H1 (cell line): ENCODE measurements around the gene DBF4. TPM values are rescaled to one million over a fixed set of nuclear protein-coding genes. Genes with fewer than 3 reads are reported as not detected.

Experiments
- BACH1 ChIP-seq: IDR thresholded peaks from 2 replicates; pipeline ENCODE4 v1.6.1; 2012; ENCODE audit warnings: low read length, improper control_type of control experiment
- BCL11A ChIP-seq, 2 experiments: IDR thresholded peaks; one replicate each; pipeline ENCODE4 v1.6.1; 2011; ENCODE audit warnings: low read depth in 2 of 2, low read length in 2 of 2, mild to moderate bottlenecking in 2 of 2
- BRCA1 ChIP-seq: IDR thresholded peaks from 2 replicates; pipeline ENCODE4 v1.6.1; 2012; ENCODE audit warnings: low read depth, low read length, improper control_type of control experiment
- CEBPB ChIP-seq: IDR thresholded peaks from 2 replicates; pipeline ENCODE4 v1.6.1; 2012; ENCODE audit warnings: low read depth, low read length
- CTBP2 ChIP-seq: IDR thresholded peaks from 2 replicates; pipeline ENCODE4 v1.7.0; 2011; ENCODE audit warnings: borderline replicate concordance, mild to moderate bottlenecking, moderate library complexity, mixed read lengths, low read length; ENCODE audit not compliant: insufficient read depth, insufficient read length
- EGR1 ChIP-seq: IDR thresholded peaks from 2 replicates; pipeline ENCODE4 v1.6.1; 2011; ENCODE audit warnings: low read depth, low read length, borderline replicate concordance
- EP300 ChIP-seq, 2 experiments: IDR thresholded peaks; 1 replicate in 1 of 2; 2 replicates in 1 of 2; pipeline ENCODE4 v1.6.1; 2011 to 2012; ENCODE audit warnings: low read depth in 2 of 2, low read length in 2 of 2, mild to moderate bottlenecking in 2 of 2, borderline replicate concordance in 1 of 2, inconsistent platforms in 1 of 2, moderate library complexity in 1 of 2
- JUN ChIP-seq: IDR thresholded peaks from 2 replicates; pipeline ENCODE4 v1.6.1; 2011; ENCODE audit warnings: low read depth, mild to moderate bottlenecking, improper control_type of control experiment, low read length
- JUND ChIP-seq: IDR thresholded peaks from 2 replicates; pipeline ENCODE4 v1.6.1; 2011; ENCODE audit warnings: mild to moderate bottlenecking, improper control_type of control experiment, low read length
- MAX ChIP-seq: IDR thresholded peaks from 2 replicates; pipeline ENCODE4 v1.6.1; 2012; ENCODE audit warnings: inconsistent platforms
- NRF1 ChIP-seq: IDR thresholded peaks from 2 replicates; pipeline ENCODE4 v1.6.1; 2011; ENCODE audit warnings: mild to moderate bottlenecking, low read depth, low read length, improper control_type of control experiment
- PHF8 ChIP-seq: fragments of 200-600 bp; sonication (generic); conservative IDR thresholded peaks from 2 replicates; pipeline ENCODE4 v1.7.1; 2012; ENCODE audit warnings: low read depth, mild to moderate bottlenecking, inconsistent platforms, low read length, moderate library complexity
- RFX5 ChIP-seq: IDR thresholded peaks from 2 replicates; pipeline ENCODE4 v1.6.1; 2011; ENCODE audit warnings: low read depth, low read length, improper control_type of control experiment, borderline replicate concordance
- RXRA ChIP-seq: IDR thresholded peaks from 2 replicates; pipeline ENCODE4 v1.6.1; 2011; ENCODE audit warnings: low read depth, mild to moderate bottlenecking, low read length, moderate library complexity; ENCODE audit not compliant: insufficient read depth
- SIN3A ChIP-seq, 2 experiments: IDR thresholded peaks in 1 of 2; conservative IDR thresholded peaks in 1 of 2; 2 replicates each; pipeline ENCODE4 v1.6.1; 2011 to 2012; ENCODE audit warnings: low read length in 2 of 2, improper control_type of control experiment in 1 of 2, low read depth in 1 of 2, mild to moderate bottlenecking in 1 of 2
- SRF ChIP-seq: IDR thresholded peaks from 2 replicates; pipeline ENCODE4 v1.6.1; 2011; ENCODE audit warnings: mild to moderate bottlenecking, low read depth, low read length, moderate library complexity
- TBP ChIP-seq: IDR thresholded peaks from 2 replicates; pipeline ENCODE4 v1.6.1; 2011; ENCODE audit warnings: low read depth, low read length, improper control_type of control experiment
- ZNF274 ChIP-seq: IDR thresholded peaks from 2 replicates; pipeline ENCODE4 v1.7.0; 2012; ENCODE audit warnings: low read length, borderline replicate concordance; ENCODE audit errors: extremely low read depth
- polyA plus RNA-seq, 7 experiments: library from polyadenylated mRNA; depleted of rRNA in 3 of 7; stranded (reverse) in 5 of 7; unstranded in 2 of 7; fragments of >200 nt in 5 of 7; fragments of 200-250 nt in 2 of 7; gene quantifications; 1 replicate in 5 of 7; 2 replicates in 1 of 7; 4 replicates in 1 of 7; pipeline versions ENCODE4 v1.2.1 to v1.2.3, GENCODE V29; 2011 to 2013; ENCODE audit warnings: missing spikeins in 2 of 7, mixed read lengths in 2 of 7
- total RNA-seq: library from RNA; stranded (reverse); fragmentation: NEBNext Ultra II Directional; extraction: Animal tissue kit (Norgen Biotek cat#: 25700); gene quantifications from 2 replicates; pipeline ENCODE4 v1.2.1, GENCODE V29; 2021
- TF ChIP-seq, protein P1 (sequence below): IDR thresholded peaks from 2 replicates; pipeline ENCODE4 v1.6.1; 2011; ENCODE audit warnings: low read length, improper control_type of control experiment
- TF ChIP-seq, protein P2 (sequence below): IDR thresholded peaks from 2 replicates; pipeline ENCODE4 v1.6.1; 2012; ENCODE audit warnings: low read length, inconsistent platforms

Gene DBF4
- total and polyA plus RNA-seq, 2 of the 8 experiments (the other 6 are each of a cell fraction or from before 2014, with no cell fraction given), result 8.7 to 82.4 TPM

- TF ChIP-seq EP300 (IDR thresholded peaks at IDR 0.05; ENCODE audit: borderline replicate concordance in 1 of 2, low read depth in 2 of 2, low read length in 2 of 2) (no peak), RXRA (no peak), BACH1 (peak; percentile 90), SIN3A (conservative IDR thresholded peaks at IDR 0.05 in 1 of 2, IDR thresholded peaks at IDR 0.05 in 1 of 2; ENCODE audit: low read depth in 1 of 2, low read length in 2 of 2) (peak; percentile 75 to 93), RFX5 (no peak), TBP (peak; percentile 69), NRF1 (peak; percentile 16; the same call in 1 of the 2 replicates), MAX (peak; percentile 91), BCL11A (IDR thresholded peaks at IDR 0.05; ENCODE audit: low read depth in 2 of 2, low read length in 2 of 2) (no peak), PHF8 (peak; percentile 50), ZNF274 (no peak), CTBP2 (no peak), JUN (no peak), JUND (no peak), SRF (no peak), EGR1 (no peak), BRCA1 (no peak), CEBPB (no peak)
- TF ChIP-seq, protein P1, sequence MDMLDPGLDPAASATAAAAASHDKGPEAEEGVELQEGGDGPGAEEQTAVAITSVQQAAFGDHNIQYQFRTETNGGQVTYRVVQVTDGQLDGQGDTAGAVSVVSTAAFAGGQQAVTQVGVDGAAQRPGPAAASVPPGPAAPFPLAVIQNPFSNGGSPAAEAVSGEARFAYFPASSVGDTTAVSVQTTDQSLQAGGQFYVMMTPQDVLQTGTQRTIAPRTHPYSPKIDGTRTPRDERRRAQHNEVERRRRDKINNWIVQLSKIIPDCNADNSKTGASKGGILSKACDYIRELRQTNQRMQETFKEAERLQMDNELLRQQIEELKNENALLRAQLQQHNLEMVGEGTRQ, result peak; percentile 3; the same call in 1 of the 2 replicates
- TF ChIP-seq, protein P2, sequence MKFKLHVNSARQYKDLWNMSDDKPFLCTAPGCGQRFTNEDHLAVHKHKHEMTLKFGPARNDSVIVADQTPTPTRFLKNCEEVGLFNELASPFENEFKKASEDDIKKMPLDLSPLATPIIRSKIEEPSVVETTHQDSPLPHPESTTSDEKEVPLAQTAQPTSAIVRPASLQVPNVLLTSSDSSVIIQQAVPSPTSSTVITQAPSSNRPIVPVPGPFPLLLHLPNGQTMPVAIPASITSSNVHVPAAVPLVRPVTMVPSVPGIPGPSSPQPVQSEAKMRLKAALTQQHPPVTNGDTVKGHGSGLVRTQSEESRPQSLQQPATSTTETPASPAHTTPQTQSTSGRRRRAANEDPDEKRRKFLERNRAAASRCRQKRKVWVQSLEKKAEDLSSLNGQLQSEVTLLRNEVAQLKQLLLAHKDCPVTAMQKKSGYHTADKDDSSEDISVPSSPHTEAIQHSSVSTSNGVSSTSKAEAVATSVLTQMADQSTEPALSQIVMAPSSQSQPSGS, result no peak
Measured at GRCh38 chr7:87876040-87876868, at the start of gene DBF4, which contains the start of gene SLC25A40 (continued).
